ENCODE measurements around the gene TRAPPC8.
"Not testable (repeated sequence)": the region's sequence is repeated elsewhere in the genome, so short reads cannot be mapped to it uniquely, and the experiment has no call there.

The TRAPPC8 gene

GRCh38 chr18:31943878-31944816 is 1.2 kb upstream of the TRAPPC8 start:
- no peak for DNase-seq (ENCODE audit: low read depth, low spot score)

DNA sequence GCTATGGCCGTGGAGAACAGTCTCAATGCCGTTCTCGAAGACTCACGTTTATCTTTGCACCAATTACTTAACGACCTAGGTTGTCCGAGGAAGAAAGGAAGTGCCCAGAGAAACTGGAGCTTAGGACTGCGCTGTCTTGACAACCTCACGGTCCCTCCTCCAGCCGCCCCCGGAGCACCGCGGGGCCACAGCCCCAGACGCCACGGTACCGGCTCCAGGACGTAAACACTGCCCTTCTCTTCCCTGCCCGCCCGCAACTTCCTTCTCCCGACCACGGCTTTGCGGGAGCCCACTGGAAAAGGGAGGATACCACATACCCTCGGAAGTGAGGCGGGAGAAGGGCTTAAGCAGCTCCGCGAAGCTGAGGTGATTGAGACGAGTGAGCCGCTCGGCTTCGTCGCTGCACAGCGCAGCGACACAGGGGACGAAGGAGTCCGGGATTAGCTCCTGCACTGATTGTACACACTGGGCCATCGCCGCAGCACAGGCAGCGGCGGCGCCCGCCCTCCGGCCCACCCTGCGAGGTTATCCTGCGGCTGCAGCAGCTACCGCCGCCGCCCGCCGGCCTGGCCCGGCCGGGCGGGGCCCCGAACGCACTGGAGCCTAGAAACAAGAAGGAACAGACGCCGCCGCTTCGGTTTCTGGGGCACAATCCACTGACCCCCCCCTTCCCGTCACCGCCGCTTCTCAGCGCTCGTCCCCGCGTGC is 483 bp downstream of the TRAPPC8 start:
- no peak for DNase-seq (ENCODE audit: low read depth, low spot score)

DNA sequence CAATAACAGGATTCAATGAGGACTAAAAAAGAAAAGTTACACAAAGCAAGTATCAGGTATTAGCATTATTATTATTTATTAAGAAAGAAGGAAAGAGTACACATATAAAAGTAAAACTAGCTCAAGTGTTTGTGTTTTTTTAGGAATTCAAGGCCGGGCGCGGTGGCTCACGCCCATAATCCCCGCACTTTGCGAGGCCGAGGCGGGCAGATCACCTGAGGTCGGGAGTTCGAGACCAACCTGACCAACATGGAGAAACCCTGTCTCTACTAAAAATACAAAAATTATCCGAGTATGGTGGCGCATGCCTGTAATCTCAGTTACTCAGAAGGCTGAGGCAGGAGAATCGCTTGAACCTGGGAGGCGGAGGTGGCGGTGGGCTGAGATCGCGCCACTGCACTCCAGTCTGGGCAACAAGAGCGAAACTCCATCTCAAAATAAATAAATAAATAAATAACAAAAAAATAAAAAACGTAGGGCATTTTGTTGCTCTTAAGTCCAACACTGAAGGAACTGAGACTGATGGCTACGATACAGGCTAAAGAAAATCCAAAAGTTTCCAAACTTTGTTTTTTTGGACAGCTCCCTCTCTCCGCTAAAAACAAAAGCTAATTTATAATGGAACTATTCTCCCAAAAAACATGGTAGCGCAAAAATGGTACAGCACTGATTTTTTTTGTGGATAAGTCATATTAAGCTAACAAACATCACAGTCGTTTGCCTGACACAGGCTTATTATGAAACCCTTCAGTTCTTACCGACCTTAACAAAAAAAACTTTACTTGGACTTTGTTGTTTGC is 1.7 kb downstream of the TRAPPC8 start:
- no peak for DNase-seq (ENCODE audit: low read depth, low spot score)

DNA sequence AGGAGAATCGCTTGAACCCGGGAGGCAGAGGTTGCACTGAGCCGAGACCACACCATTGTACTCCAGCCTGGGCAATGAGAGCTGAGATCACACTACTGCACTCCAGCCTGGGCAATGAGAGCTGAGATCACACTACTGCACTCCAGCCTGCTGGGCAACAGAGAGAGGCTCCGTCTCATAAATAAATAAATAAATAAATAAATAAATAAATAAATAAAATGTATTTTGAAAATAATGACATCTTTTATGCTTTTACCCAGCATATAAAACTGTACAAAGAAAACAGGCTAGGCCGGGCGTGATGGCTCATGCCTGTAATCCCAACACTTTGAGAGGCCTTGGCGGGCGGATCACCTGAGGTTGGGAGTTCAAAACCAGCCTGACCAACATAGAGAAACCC is 8.2 kb downstream of the TRAPPC8 start:
- not testable (repeated sequence) for DNase-seq (ENCODE audit: low read depth, low spot score)

DNA sequence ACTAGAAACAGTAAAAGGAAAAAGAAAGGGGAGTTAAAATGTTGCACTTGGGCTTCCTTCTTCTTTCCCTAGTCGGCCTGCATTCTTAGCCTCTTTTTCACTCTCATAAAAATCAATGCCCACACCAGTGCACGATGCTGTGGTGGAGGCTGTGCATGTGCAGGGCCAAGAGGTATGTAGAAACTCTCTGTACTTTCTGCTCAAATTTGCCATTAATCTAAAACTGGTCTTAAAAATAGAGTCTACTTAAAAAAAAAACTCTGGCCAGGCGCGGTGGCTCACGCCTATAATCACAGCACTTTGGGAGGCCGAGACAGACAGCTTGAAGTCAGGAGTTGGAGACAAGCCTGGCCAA is 11.1 kb downstream of the TRAPPC8 start:
- DNase-seq (ENCODE audit: low read depth, low spot score), result no peak

DNA sequence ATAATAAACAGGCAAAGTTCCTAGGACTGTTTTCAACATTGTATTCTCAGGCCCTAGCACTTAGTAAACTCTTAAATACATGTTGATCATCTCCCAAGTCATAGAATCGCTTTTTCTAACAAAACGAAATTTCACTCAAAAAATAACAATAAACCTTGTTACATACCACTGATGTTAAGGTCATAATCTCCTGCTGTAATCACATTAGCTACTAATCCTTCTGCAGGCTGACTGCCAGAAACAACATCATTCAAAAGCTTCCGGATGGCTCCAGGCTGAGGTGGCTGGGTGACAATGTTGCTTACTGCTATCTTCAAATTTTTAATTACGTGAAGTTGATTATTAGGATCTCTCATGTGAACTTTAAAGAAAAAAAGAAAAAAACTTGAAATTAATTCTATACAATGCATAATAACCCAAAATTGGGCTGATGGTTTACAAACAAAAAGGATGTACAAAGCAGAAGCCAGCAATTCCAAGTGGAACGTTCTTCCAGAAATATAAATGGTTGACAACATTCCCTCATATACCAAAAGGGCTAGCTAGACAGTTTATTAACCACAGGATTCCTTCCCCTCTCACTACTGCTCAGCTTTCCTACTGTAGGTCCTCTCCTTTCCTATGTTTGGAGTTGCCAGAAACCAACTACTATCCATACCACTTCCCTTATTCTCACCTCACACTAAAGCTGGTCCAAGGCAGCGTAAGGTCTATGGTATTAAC is 11.6 kb downstream of the TRAPPC8 start:
- DNase-seq (ENCODE audit: low read depth, low spot score), result no peak

GRCh38 chr18:31929273-31929672 is 13.7 kb downstream of the TRAPPC8 start:
- DNase-seq (ENCODE audit: low read depth, low spot score), result no peak

DNA sequence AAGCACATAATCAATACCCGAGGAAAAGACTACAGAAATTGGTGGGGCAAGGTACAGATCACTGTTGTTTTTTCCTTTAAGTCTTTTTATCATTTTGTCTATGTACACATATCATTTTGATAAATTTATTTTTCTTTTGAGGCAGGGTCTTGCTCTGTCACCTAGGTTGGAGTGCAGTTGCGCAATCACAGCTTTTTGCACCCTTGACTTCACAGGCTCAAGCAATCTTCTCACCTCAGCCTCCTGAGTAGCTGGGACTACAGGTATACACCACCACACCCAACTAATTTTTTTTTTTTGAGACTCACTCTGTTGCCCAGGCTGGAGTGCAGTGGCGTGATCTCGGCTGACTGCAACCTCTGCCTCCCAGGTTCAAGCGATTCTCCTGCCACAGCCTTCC is 15.9 kb downstream of the TRAPPC8 start:
- DNase-seq (ENCODE audit: low read depth, low spot score), result not testable (repeated sequence)

DNA sequence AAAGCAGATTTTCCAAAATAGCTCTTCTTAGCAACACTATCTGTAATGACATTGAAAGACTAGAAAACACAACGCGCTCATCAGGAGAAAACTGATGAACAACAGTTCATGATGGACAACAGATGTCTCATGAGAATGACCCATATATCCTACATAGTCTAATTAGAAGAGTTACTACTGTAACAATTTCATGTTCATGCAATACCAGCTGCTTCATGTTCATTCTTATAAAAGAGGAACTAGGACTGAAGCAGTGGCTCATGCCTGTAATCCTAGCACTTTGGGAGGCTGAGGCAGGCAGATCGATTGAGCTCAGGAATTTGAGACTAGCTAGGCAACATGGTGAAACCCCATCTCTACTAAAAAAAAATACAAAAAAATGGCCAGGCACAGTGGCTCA is 22.7 kb downstream of the TRAPPC8 start:
- DNase-seq (ENCODE audit: low read depth, low spot score), result no peak

DNA sequence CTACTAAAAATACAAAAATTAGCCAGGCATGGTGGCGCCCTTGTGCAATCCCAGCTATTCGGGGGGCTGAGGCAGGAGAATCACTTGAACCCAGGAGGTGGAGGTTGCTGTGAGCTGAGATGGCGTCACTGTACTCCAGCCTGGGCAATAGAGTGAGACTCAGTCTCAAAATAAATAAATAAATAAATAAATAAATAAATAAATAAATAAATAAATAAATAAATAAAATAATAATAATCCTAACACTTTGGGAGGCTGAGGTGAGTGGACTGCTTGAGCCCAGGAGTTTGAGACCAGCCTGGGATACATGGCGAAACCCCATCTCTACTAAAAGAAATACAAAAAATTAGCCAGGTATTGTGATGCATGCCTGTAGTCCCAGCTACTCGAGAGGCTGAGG is 23.6 kb downstream of the TRAPPC8 start:
- DNase-seq (ENCODE audit: low read depth, low spot score), result not testable (repeated sequence)

GRCh38 chr18:31918733-31919132 is 24.2 kb downstream of the TRAPPC8 start:
- no peak for DNase-seq (ENCODE audit: low read depth, low spot score)

DNA sequence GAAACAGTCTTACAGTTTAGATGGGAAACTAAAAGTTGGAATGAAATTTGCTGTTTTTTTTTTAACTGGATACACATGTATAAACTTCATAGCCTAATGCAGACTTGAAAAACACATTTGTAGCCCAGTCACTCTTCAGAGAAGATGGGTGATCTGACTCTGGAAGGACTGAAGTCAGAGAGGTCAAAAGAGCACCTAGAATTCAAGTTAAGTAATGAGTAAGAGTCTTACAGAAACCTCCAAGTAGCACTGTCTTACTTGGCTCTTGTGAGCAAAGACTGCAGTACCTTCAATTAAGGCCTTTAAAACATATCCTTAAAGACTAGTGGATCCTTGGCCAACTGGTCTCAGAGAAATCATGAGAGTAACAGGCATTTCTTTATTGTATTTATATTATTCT is 41.9 kb downstream of the TRAPPC8 start:
- DNase-seq (ENCODE audit: low read depth, low spot score), result no peak

GRCh38 chr18:31899771-31900170 is 43.2 kb downstream of the TRAPPC8 start:
- not testable (repeated sequence) for DNase-seq (ENCODE audit: low read depth, low spot score)

- no peak for DNase-seq (ENCODE audit: low read depth, low spot score)
Observed at GRCh38 chr18:31892936-31893335, 50.0 kb downstream of the TRAPPC8 start.

GRCh38 chr18:31891566-31891965 is 51.4 kb downstream of the TRAPPC8 start:
- DNase-seq (ENCODE audit: low read depth, low spot score), result no peak

- no peak for DNase-seq (ENCODE audit: low read depth, low spot score)
Observed at GRCh38 chr18:31884020-31884419, 58.9 kb downstream of the TRAPPC8 start.

- no peak for DNase-seq (ENCODE audit: low read depth, low spot score)
Observed at GRCh38 chr18:31880186-31880898, 62.6 kb downstream of the TRAPPC8 start.

GRCh38 chr18:31878358-31878757 is 64.6 kb downstream of the TRAPPC8 start:
- no peak for DNase-seq (ENCODE audit: low read depth, low spot score)

GRCh38 chr18:31877900-31878299 is 65.0 kb downstream of the TRAPPC8 start:
- no peak for DNase-seq (ENCODE audit: low read depth, low spot score)

GRCh38 chr18:31876707-31877106 is 66.2 kb downstream of the TRAPPC8 start:
- DNase-seq (ENCODE audit: low read depth, low spot score), result no peak

DNA sequence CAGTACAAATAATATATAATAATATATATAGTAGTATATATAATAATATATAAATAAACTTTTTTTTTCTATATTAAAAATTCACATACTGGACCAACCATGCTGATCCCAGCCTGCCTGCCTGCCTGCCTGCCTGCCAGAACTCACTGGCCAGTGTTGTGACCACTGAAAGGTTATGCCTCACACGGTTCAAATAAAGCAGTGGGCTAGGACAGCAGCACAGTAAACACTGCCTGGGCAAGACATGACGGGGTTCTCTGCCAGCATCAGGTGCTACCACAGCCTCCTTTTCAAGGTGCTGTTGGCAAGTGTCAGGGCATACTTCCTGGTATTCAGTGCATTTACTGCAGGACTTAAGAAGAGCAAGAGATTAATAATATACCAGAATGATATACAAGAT is 67.6 kb downstream of the TRAPPC8 start:
- DNase-seq (ENCODE audit: low read depth, low spot score), result no peak
